OCI-LY3 (cell line): ENCODE measurements around the gene GNAT3.

Experiments
- H2AFZ ChIP-seq: fragments of 200-600, 300-600 bp; shearing (Covaris generic); 2 replicates; pipeline ENCODE4 v1.6.0; 2014; ENCODE audit warnings: antibody characterized with exemption, low read depth, low read length
- H3K27ac ChIP-seq: fragments of 200-600, 300-600 bp; sonication (generic); 2 replicates; pipeline ENCODE4 v1.5.1; 2014; ENCODE audit warnings: mild to moderate bottlenecking, low read length, moderate library complexity, mixed read lengths
- H3K27me3 ChIP-seq: fragments of 200-600, 300-600 bp; sonication (generic); 2 replicates; pipeline ENCODE4 v1.6.1; 2014; ENCODE audit warnings: low read depth, low read length, mixed read lengths
- H3K36me3 ChIP-seq: fragments of 200-600, 300-600 bp; sonication (generic); replicated peaks from 2 replicates; pipeline ENCODE3; 2014; ENCODE audit warnings: low read depth, low read length, mixed read lengths
- H3K4me1 ChIP-seq: fragments of 300-600, 200-600 bp; sonication (generic); 2 replicates; pipeline ENCODE4 v1.6.1; 2014; ENCODE audit warnings: low read length, mixed read lengths
- H3K4me2 ChIP-seq: fragments of 200-600, 300-600 bp; sonication (generic); 2 replicates; pipeline ENCODE4 v1.6.1; 2014; ENCODE audit warnings: low read length, mixed read lengths
- H3K4me3 ChIP-seq: fragments of 300-600, 200-600 bp; sonication (generic); 2 replicates; pipeline ENCODE4 v1.5.1; 2014; ENCODE audit warnings: antibody characterized with exemption, mild to moderate bottlenecking, low read length, moderate library complexity
- H3K79me2 ChIP-seq: fragments of 300-600, 200-600 bp; shearing (Covaris generic); 2 replicates; pipeline ENCODE4 v1.6.1; 2014; ENCODE audit warnings: mild to moderate bottlenecking, low read length, mixed read lengths
- H3K9ac ChIP-seq: fragments of 300-600, 200-600 bp; shearing (Covaris generic); 2 replicates; pipeline ENCODE4 v1.6.0; 2014; ENCODE audit warnings: mild to moderate bottlenecking, low read length, moderate library complexity
- H3K9me3 ChIP-seq: fragments of 200-600, 300-600 bp; shearing (Covaris generic); 2 replicates; pipeline ENCODE4 v1.6.1; 2014; ENCODE audit warnings: low read length, mixed read lengths; ENCODE audit not compliant: insufficient read depth
- H4K20me1 ChIP-seq: fragments of 200-600, 300-600 bp; sonication (generic); 2 replicates; pipeline ENCODE4 v1.6.1; 2016; ENCODE audit warnings: low read length, mixed read lengths; ENCODE audit not compliant: insufficient read depth
- CTCF ChIP-seq: fragments of 200-600, 300-600 bp; sonication (generic); IDR thresholded peaks from 2 replicates; pipeline ENCODE4 v1.5.1; 2014; ENCODE audit warnings: antibody characterized with exemption, low read length, low read depth
- EZH2phosphoT487 ChIP-seq: fragments of 200-600 bp; shearing (Covaris generic); IDR thresholded peaks from 2 replicates; pipeline ENCODE4 v1.6.1; 2018; ENCODE audit warnings: antibody characterized with exemption, mixed run types, low read depth

The GNAT3 gene

GRCh38 chr7:80510021-80510420 lies 1.8 kb downstream of the GNAT3 start:
- H2AFZ ChIP-seq: no peak overlapping the region
- H3K36me3 ChIP-seq: no peaks in the 10 kb centered on the region
- H3K27me3 ChIP-seq: 0 out of 2 replicates have a peak, but pooled peaks cover 5% of the 10 kb centered on the region
- H3K4me1 ChIP-seq: no peaks in the 10 kb centered on the region
- H3K27ac ChIP-seq: no peak overlapping the region
- no peaks in the 10 kb centered on the region for H3K9me3 ChIP-seq
- TF ChIP-seq CTCF: no peak
- TF ChIP-seq EZH2phosphoT487: no peak
- no peaks in the 10 kb centered on the region for H4K20me1 ChIP-seq
- H3K79me2 ChIP-seq: no peaks in the 10 kb centered on the region
- no peak overlapping the region for H3K4me3 ChIP-seq
- H3K4me2 ChIP-seq: no peak overlapping the region
- H3K9ac ChIP-seq: no peak overlapping the region

DNA sequence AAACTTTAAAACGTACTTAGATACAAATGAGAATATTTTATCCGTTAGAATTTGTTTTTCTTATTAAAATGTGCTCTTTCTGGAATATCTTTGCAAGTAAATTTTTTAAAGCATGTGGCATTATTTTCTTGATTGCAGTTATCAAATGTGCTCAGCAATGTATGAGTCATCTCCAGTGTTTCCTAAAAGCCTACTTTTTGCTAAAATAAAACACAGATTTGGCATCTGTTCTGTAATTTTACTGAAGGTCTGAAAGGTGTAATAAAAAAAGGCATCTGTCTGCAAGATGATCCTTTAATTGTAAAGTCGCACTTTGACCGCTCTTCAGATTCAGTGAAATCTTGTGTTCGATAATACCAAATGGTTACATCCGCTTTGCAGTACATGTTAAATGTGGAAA lies 3.4 kb downstream of the GNAT3 start:
- no peak overlapping the region for H2AFZ ChIP-seq
- H3K27ac ChIP-seq: no peak overlapping the region
- TF ChIP-seq EZH2phosphoT487: no peak
- TF ChIP-seq CTCF: no peak

GRCh38 chr7:80505900-80506500 lies 5.9 kb downstream of the GNAT3 start:
- H2AFZ ChIP-seq: no peak overlapping the region
- H3K27ac ChIP-seq: no peak overlapping the region
- H3K4me2 ChIP-seq: no peak overlapping the region

More for the DNA sequence above, 3.4 kb downstream of the GNAT3 start:
- no peaks in the 10 kb centered on the region for H3K79me2 ChIP-seq
- no peak overlapping the region for H3K4me3 ChIP-seq
- no peak overlapping the region for H3K9ac ChIP-seq
- H3K27me3 ChIP-seq: no peaks in the 10 kb centered on the region
- no peaks in the 10 kb centered on the region for H3K36me3 ChIP-seq
- H3K4me1 ChIP-seq: no peaks in the 10 kb centered on the region
- no peaks in the 10 kb centered on the region for H3K9me3 ChIP-seq
- no peak overlapping the region for H3K4me2 ChIP-seq
- no peaks in the 10 kb centered on the region for H4K20me1 ChIP-seq

DNA sequence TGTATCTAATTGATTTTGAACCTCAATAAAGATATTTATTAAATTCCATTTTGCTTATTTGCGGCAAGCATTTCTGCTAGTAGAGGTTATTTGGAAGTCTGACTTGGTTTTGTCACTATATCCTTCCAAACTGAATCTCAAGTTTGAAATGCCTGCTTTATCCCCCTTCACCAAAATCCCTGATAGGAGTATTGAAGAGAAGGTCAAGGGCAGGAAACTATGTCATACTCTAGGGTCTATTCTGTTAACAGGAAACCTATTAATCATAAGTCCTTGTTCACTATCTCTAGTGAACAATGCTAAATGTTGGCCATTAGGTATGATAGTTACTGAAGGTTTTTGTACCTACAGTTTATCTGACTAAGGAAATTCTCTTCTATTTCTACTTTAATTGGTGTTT lies 11.5 kb downstream of the GNAT3 start:
- H3K9ac ChIP-seq: no peak overlapping the region
- no peaks in the 10 kb centered on the region for H3K79me2 ChIP-seq
- TF ChIP-seq CTCF: no peak
- TF ChIP-seq EZH2phosphoT487: no peak
- no peaks in the 10 kb centered on the region for H3K9me3 ChIP-seq
- H3K4me2 ChIP-seq: no peak overlapping the region
- no peak overlapping the region for H3K4me3 ChIP-seq
- H3K27ac ChIP-seq: no peak overlapping the region
- no peaks in the 10 kb centered on the region for H3K4me1 ChIP-seq
- H3K27me3 ChIP-seq: no peaks in the 10 kb centered on the region
- H2AFZ ChIP-seq: no peak overlapping the region
- no peaks in the 10 kb centered on the region for H4K20me1 ChIP-seq
- H3K36me3 ChIP-seq: no peaks in the 10 kb centered on the region

More at GRCh38 chr7:80505900-80506500, 5.9 kb downstream of the GNAT3 start:
- Histone ChIP-seq H3K9me3 (no peaks in the 10 kb centered on the region), H3K9ac (no peak overlapping the region), H3K4me3 (no peak overlapping the region), H4K20me1 (no peaks in the 10 kb centered on the region), H3K27me3 (no peaks in the 10 kb centered on the region), H3K36me3 (no peaks in the 10 kb centered on the region), H3K4me1 (no peaks in the 10 kb centered on the region), H3K79me2 (no peaks in the 10 kb centered on the region)
- TF ChIP-seq EZH2phosphoT487: no peak
